ENCODE data around the gene OR4N5.
"Not testable (repeated sequence)": the region's sequence is repeated elsewhere in the genome, so short reads cannot be mapped to it uniquely, and the experiment has no call there.

The OR4N5 gene

GRCh38 chr14:20118795-20119194 is 19.8 kb upstream of the OR4N5 start:
- no peak for DNase-seq (ENCODE audit: low read depth, low spot score)
- CTCF ChIA-PET: no interaction called here
- POLR2A ChIA-PET: no interaction called here

GRCh38 chr14:20143911-20144310 is 5.3 kb downstream of the OR4N5 start:
- no peak for DNase-seq (ENCODE audit: low read depth, low spot score)
- CTCF ChIA-PET: no interaction called here
- H3K4me3 ChIP-seq (ENCODE audit: low read depth, low read length): no peak overlapping the region
- TF ChIP-seq CTCF (IDR thresholded peaks at IDR 0.05; ENCODE audit: insufficient read depth, low read length, missing control alignments): no peak
- POLR2A ChIA-PET: no interaction called here

More at GRCh38 chr14:20118795-20119194, 19.8 kb upstream of the OR4N5 start:
- TF ChIP-seq CTCF (IDR thresholded peaks at IDR 0.05; ENCODE audit: insufficient read depth, low read length, missing control alignments): no peak
- no peak overlapping the region for H3K4me3 ChIP-seq (ENCODE audit: low read depth, low read length)

DNA sequence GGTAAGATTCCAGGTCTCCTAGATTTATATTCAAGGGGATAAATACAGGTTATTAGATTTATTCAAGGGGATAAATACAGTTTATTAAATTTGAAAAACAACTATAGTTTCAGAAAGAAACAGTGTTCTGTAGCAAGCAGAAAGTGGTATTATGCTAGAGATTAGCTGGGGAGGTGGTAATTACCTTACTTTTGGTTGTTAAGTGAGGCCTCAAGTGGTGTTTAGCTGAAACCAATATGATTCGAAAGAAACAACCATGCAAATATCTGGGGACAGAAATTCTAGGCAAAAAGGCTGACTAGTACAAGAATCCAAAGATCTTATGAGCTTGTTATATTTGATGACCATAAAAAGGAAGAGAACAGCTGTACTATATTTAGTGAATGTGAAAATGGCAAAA is 6.2 kb downstream of the OR4N5 start:
- TF ChIP-seq CTCF (IDR thresholded peaks at IDR 0.05; ENCODE audit: insufficient read depth, low read length, missing control alignments): no peak
- H3K4me3 ChIP-seq (ENCODE audit: low read depth, low read length): no peak overlapping the region
- CTCF ChIA-PET: no interaction called here
- no peak for DNase-seq (ENCODE audit: low read depth, low spot score)
- POLR2A ChIA-PET: no interaction called here

- H3K4me3 ChIP-seq (ENCODE audit: low read depth, low read length): no peak overlapping the region
- DNase-seq (ENCODE audit: low read depth, low spot score): no peak
- ChIA-PET POLR2A (no interaction called here), CTCF (no interaction called here)
- no peak for TF ChIP-seq CTCF (IDR thresholded peaks at IDR 0.05; ENCODE audit: insufficient read depth, low read length, missing control alignments)
Measured at GRCh38 chr14:20164462-20164861, 25.8 kb downstream of the OR4N5 start.

- CTCF ChIA-PET: no interaction called here
- no peak for TF ChIP-seq CTCF (IDR thresholded peaks at IDR 0.05; ENCODE audit: insufficient read depth, low read length, missing control alignments)
- POLR2A ChIA-PET: no interaction called here
Measured at GRCh38 chr14:20167091-20167490, 28.5 kb downstream of the OR4N5 start.

DNA sequence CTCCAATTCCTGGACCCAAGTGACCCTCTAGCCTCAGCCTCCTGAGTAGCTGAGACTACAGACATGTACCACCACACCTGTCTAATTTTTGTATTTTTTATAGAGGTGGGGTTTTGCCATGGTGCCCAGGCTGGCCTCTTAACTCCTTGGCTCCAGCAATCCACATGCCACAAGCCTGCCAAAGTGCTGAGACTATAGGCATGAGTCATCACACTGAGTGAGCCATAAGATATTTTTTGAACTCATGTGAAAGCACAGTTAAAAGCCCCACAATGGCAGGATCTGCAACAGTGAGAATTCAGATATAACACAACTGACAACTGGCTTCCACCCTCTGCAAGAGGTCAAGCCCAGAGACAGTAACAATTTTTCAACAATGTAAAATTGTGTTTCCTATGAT is 31.2 kb downstream of the OR4N5 start:
- DNase-seq (ENCODE audit: low read depth, low spot score); CTCF ChIA-PET; H3K4me3 ChIP-seq (ENCODE audit: low read depth, low read length); POLR2A ChIA-PET: not testable (repeated sequence)

More at GRCh38 chr14:20167091-20167490, 28.5 kb downstream of the OR4N5 start:
- H3K4me3 ChIP-seq (ENCODE audit: low read depth, low read length): no peak overlapping the region
- DNase-seq (ENCODE audit: low read depth, low spot score): no peak

- H3K4me3 ChIP-seq (ENCODE audit: low read depth, low read length); CTCF ChIA-PET; DNase-seq (ENCODE audit: low read depth, low spot score); POLR2A ChIA-PET: not testable (repeated sequence)
Measured at GRCh38 chr14:20174205-20174604, 35.6 kb downstream of the OR4N5 start.

DNA sequence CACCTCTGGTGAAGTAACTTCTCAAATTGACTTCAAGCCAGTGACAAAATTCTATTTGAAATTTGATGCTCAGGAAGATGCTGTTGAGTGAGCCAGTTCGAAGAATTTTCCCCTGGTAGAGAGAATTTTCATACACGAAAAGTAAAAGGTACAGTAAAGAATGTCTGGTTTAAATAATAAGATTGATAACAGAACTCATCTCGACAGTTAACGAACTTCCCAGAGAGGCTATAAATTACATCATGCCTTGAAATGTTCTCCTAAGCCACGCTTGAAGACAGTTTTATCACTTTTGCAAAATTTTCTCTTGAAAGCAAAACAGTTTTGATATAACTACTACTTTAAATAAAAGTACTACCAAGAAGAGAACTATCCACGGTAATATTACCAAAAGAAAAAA is 37.7 kb downstream of the OR4N5 start:
- ChIA-PET CTCF (no interaction called here), POLR2A (no interaction called here)
- H3K4me3 ChIP-seq (ENCODE audit: low read depth, low read length): no peak overlapping the region
- no peak for TF ChIP-seq CTCF (IDR thresholded peaks at IDR 0.05; ENCODE audit: insufficient read depth, low read length, missing control alignments)
- DNase-seq (ENCODE audit: low read depth, low spot score): no peak
